Spleen (tissue), 11 donors: ENCODE measurements around the gene DHFR2. TPM values are rescaled to one million over a fixed set of nuclear protein-coding genes. Genes with fewer than 3 reads are reported as not detected.

Experiments
- DNase-seq: peaks from one replicate; pipeline ENCODE4 v3.0.0-alpha.2; 2020
- H3K27ac ChIP-seq, 8 donors: fragments of 200-600 bp; sonication (generic) in 7 of 8; 1 replicate in 4 of 8; 2 replicates in 4 of 8; pipeline versions ENCODE4 v1.5.0 to v1.8.0; 2016 to 2021; ENCODE audit warnings: inconsistent platforms in 4 of 8, mild to moderate bottlenecking in 4 of 8, moderate library complexity in 1 of 8
- H3K27me3 ChIP-seq, 7 donors: fragments of 200-600 bp; sonication (generic) in 6 of 7; replicated peaks in 1 of 7; 1 replicate in 4 of 7; 2 replicates in 3 of 7; pipeline versions ENCODE4 v1.5.0 to v1.8.0; 2016 to 2021; ENCODE audit warnings: inconsistent platforms in 3 of 7, mild to moderate bottlenecking in 1 of 7
- H3K36me3 ChIP-seq, 6 donors: fragments of 200-600 bp; sonication (generic) in 5 of 6; 1 replicate in 4 of 6; 2 replicates in 2 of 6; pipeline versions ENCODE4 v1.5.0 to v1.8.0; 2016 to 2021; ENCODE audit warnings: inconsistent platforms in 2 of 6
- H3K4me1 ChIP-seq, 6 donors: fragments of 200-600 bp; sonication (generic) in 5 of 6; 1 replicate in 3 of 6; 2 replicates in 3 of 6; pipeline versions ENCODE4 v1.5.0 to v1.8.0; 2016 to 2021; ENCODE audit warnings: inconsistent platforms in 3 of 6
- H3K4me3 ChIP-seq, 8 donors: fragments of 200-600 bp; sonication (generic) in 7 of 8; 1 replicate in 4 of 8; 2 replicates in 4 of 8; pipeline versions ENCODE4 v1.5.0 to v1.8.0; 2016 to 2021; ENCODE audit warnings: inconsistent platforms in 4 of 8, mild to moderate bottlenecking in 4 of 8, moderate library complexity in 2 of 8
- H3K9me3 ChIP-seq, 8 donors: fragments of 200-600 bp; sonication (generic) in 7 of 8; 1 replicate in 4 of 8; 2 replicates in 4 of 8; pipeline versions ENCODE4 v1.5.0 to v1.8.0; 2016 to 2021; ENCODE audit warnings: inconsistent platforms in 4 of 8
- POLR2A ChIP-seq, 3 donors: fragments of 450-650 bp; IDR thresholded peaks; one replicate each; pipeline ENCODE4 v1.5.1; 2017; ENCODE audit warnings: antibody characterized with exemption in 3 of 3, mild to moderate bottlenecking in 1 of 3
- POLR2AphosphoS5 ChIP-seq, 3 donors: sonication (generic); formaldehyde crosslinking; IDR thresholded peaks; one replicate each; pipeline ENCODE4 v1.5.1; 2017; ENCODE audit warnings: antibody characterized with exemption in 3 of 3
- WGBS, 5 donors: extraction: QIAGEN DNeasy Blood & Tissue Kit in 3 of 5; methylation state at CpG; one replicate each; pipeline versions ENCODE4 v1.1.5 to v1.1.7; 2013 to 2018; 5-methylcytosine and 5-hydroxymethylcytosine counted together
- intact Hi-C: fragments of 100-400 bp; cut with DNase I; formaldehyde crosslinking; loops from one replicate; pipeline ENCODE4 v1.15.0; 2023; ENCODE audit warnings: low total_unique reads
- polyA plus RNA-seq, 3 donors: library from polyadenylated mRNA; stranded (reverse); fragments of 200-250 nt; gene quantifications; one replicate each; pipeline ENCODE4 v1.2.1, GENCODE V29; 2013
- total RNA-seq, 7 donors: library from RNA; depleted of rRNA in 3 of 7; stranded (reverse); fragments of >200 nt in 3 of 7; fragmentation: NEBNext Ultra II Directional in 4 of 7; extraction: Animal tissue kit (Norgen Biotek cat#: 25700) in 4 of 7; gene quantifications; one replicate each; pipeline versions ENCODE4 v1.1.0 to v1.2.1, GENCODE V29; 2016 to 2021
- TF ChIP-seq, protein P1 (sequence below), 11 experiments: fragments of 200-600 bp in 7 of 11; fragments of 450-650 bp in 4 of 11; sonication (generic) in 4 of 11; IDR thresholded peaks in 8 of 11; conservative IDR thresholded peaks in 3 of 11; 1 replicate in 7 of 11; 2 replicates in 4 of 11; pipeline versions ENCODE4 v1.4.0 to v1.8.0; 2016 to 2021; ENCODE audit warnings: antibody characterized with exemption in 11 of 11, inconsistent platforms in 4 of 11, mild to moderate bottlenecking in 1 of 11
- donor health status: healthy with polysubstance abuse.
- donor health status: DM: no; HTN: no; CAD: no; lungs with moderate emphysema.
- donor health status: DM: no; HTN: no; CAD: no.
- donor health status: Bipolar disorder and iron deficiency.
- donor health status: healthy.
- donor health status: DM: no; HTN: no; CAD: no.
- donor health status: DM: yes; HTN: yes; CAD: no.

Gene DHFR2
- total and polyA plus RNA-seq, 10 donors = 1.7 to 9.6 (median 5.4) TPM

- H3K9me3 ChIP-seq = peaks cover 0 to 4% (median 0%) of the 10 kb centered on the region in 8 donors
- H3K36me3 ChIP-seq = peaks cover 0 to 54% (median 12%) of the 10 kb centered on the region in 6 donors
- TF ChIP-seq, protein P1, sequence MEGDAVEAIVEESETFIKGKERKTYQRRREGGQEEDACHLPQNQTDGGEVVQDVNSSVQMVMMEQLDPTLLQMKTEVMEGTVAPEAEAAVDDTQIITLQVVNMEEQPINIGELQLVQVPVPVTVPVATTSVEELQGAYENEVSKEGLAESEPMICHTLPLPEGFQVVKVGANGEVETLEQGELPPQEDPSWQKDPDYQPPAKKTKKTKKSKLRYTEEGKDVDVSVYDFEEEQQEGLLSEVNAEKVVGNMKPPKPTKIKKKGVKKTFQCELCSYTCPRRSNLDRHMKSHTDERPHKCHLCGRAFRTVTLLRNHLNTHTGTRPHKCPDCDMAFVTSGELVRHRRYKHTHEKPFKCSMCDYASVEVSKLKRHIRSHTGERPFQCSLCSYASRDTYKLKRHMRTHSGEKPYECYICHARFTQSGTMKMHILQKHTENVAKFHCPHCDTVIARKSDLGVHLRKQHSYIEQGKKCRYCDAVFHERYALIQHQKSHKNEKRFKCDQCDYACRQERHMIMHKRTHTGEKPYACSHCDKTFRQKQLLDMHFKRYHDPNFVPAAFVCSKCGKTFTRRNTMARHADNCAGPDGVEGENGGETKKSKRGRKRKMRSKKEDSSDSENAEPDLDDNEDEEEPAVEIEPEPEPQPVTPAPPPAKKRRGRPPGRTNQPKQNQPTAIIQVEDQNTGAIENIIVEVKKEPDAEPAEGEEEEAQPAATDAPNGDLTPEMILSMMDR (IDR thresholded peaks at IDR 0.05 in 8 of 11, conservative IDR thresholded peaks at IDR 0.05 in 3 of 11) = no peak
- no peak for TF ChIP-seq POLR2AphosphoS5 (IDR thresholded peaks at IDR 0.05)
- no peak for TF ChIP-seq POLR2A (IDR thresholded peaks at IDR 0.05)
- WGBS, 5 donors = 85 to 94% (median 87%) methylated on average over 4 of the region's 4 CpGs
- H3K27ac ChIP-seq = no peak overlapping the region
- intact Hi-C loops = no loop called here
- DNase-seq = no peak
- peaks cover 0 to 48% (median 19%) of the 10 kb centered on the region in 6 donors for H3K4me1 ChIP-seq
- no peaks in the 10 kb centered on the region for H3K27me3 ChIP-seq
- no peak overlapping the region for H3K4me3 ChIP-seq
These were observed 9.1 kb upstream of the DHFR2 start for GRCh38 chr3:94071713-94072284.

GRCh38 chr3:94070341-94070911, 7.7 kb upstream of the DHFR2 start:
- intact Hi-C loops = no loop called here
- H3K27me3 ChIP-seq = no peaks in the 10 kb centered on the region
- TF ChIP-seq POLR2A (IDR thresholded peaks at IDR 0.05) (no peak), POLR2AphosphoS5 (IDR thresholded peaks at IDR 0.05) (no peak)
- TF ChIP-seq, protein P1 (IDR thresholded peaks at IDR 0.05 in 8 of 11, conservative IDR thresholded peaks at IDR 0.05 in 3 of 11) = no peak
- H3K9me3 ChIP-seq = peaks cover 0 to 4% (median 0%) of the 10 kb centered on the region in 8 donors
- peaks cover 0 to 48% (median 7%) of the 10 kb centered on the region in 6 donors for H3K36me3 ChIP-seq
- no peak overlapping the region for H3K4me3 ChIP-seq
- H3K4me1 ChIP-seq = peaks cover 6 to 62% (median 32%) of the 10 kb centered on the region in 6 donors
- WGBS, 5 donors = 91 to 96% (median 91%) methylated on average over 6 of the region's 6 CpGs
- no peak for DNase-seq
- no peak overlapping the region for H3K27ac ChIP-seq

DNA sequence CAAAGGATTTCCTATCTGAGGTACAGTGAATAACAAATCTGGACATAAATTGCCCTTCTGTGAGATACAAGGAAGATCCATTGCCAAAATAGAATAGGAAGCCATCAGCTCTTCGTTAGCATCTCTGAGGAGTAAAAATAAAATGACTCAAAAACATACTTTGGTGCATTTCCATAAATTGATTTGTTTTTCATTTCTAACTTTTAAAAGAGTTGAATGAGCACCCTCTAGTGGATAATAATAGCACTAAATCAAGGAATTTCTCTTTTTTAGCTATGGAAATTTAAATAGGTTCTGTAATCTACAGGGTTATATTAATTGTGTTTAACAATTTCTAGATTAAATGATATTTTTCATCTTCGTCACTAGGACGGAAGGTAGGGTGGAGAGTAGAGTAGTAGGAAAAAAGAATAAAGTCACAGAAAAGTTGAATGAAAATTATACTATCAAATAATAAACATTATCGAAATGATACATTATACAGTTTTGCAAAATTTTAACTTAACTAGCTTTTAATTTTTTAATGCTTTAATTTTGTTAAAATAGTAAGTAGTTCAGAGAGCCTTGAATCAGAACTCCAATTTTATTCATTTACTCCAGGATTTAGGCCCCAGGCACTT, 6.6 kb upstream of the DHFR2 start:
- TF ChIP-seq, protein P1 (IDR thresholded peaks at IDR 0.05 in 8 of 11, conservative IDR thresholded peaks at IDR 0.05 in 3 of 11) = peak; percentile 11 to 68 (median 59)
- TF ChIP-seq POLR2A (IDR thresholded peaks at IDR 0.05) = no peak

More for the DNA sequence above, 6.6 kb upstream of the DHFR2 start:
- Histone ChIP-seq H3K27me3 (no peaks in the 10 kb centered on the region), H3K4me1 (peaks cover 17 to 64% (median 43%) of the 10 kb centered on the region in 6 donors), H3K36me3 (peaks cover 0 to 48% (median 7%) of the 10 kb centered on the region in 6 donors), H3K4me3 (no peak overlapping the region), H3K9me3 (peaks cover 0 to 4% (median 0%) of the 10 kb centered on the region in 8 donors), H3K27ac (no peak overlapping the region)
- DNase-seq = no peak
- 45 to 67% (median 60%) methylated on average over 4 of the region's 4 CpGs for WGBS, 5 donors
- intact Hi-C loops = loop anchor here (10.0 kb wide), 1 partner anchor 65 kb away; no protein-coding TSS in a partner anchor
